AG09309 (cell line): ENCODE data around the gene FAM237B.
"Not testable (repeated sequence)": the region's sequence is repeated elsewhere in the genome, so short reads cannot be mapped to it uniquely, and the experiment has no call there.

Source experiments
- DNase-seq: peaks from one replicate; pipeline ENCODE4 v3.0.0-alpha.2; 2010; ENCODE audit warnings: low read depth
- H3K4me3 ChIP-seq: 2 replicates; pipeline ENCODE4 v1.5.1; 2011; ENCODE audit warnings: mild to moderate bottlenecking, low read depth, low read length, moderate library complexity; ENCODE audit not compliant: control insufficient read depth
- CTCF ChIP-seq: IDR thresholded peaks from 2 replicates; pipeline ENCODE4 v1.5.1; 2011; ENCODE audit warnings: mild to moderate bottlenecking, low read depth, low read length, inconsistent platforms; ENCODE audit not compliant: insufficient read depth, control insufficient read depth; ENCODE audit errors: missing control alignments

Gene FAM237B

GRCh38 chr7:90345595-90346335 lies 24.7 kb upstream of the FAM237B start:
- H3K4me3 ChIP-seq: peak overlapping the region; percentile 99
- DNase-seq: peak; percentile 7
- TF ChIP-seq CTCF: no peak

- no peak for DNase-seq
- TF ChIP-seq CTCF: no peak
- H3K4me3 ChIP-seq: no peak overlapping the region
Observed at GRCh38 chr7:90345016-90345415, 23.9 kb upstream of the FAM237B start.

GRCh38 chr7:90337106-90337505 lies 16.0 kb upstream of the FAM237B start:
- TF ChIP-seq CTCF: no peak
- H3K4me3 ChIP-seq: no peak overlapping the region
- DNase-seq: no peak

GRCh38 chr7:90334926-90335325 lies 13.8 kb upstream of the FAM237B start:
- H3K4me3 ChIP-seq, DNase-seq: not testable (repeated sequence)

GRCh38 chr7:90334193-90334843 lies 13.2 kb upstream of the FAM237B start:
- no peak overlapping the region for H3K4me3 ChIP-seq
- no peak for TF ChIP-seq CTCF

GRCh38 chr7:90326500-90326899 lies 5.4 kb upstream of the FAM237B start:
- no peak for DNase-seq
- no peak for TF ChIP-seq CTCF
- H3K4me3 ChIP-seq: no peak overlapping the region

More at GRCh38 chr7:90334193-90334843, 13.2 kb upstream of the FAM237B start:
- no peak for DNase-seq

GRCh38 chr7:90322837-90323236 lies 1.7 kb upstream of the FAM237B start:
- TF ChIP-seq CTCF: no peak
- no peak for DNase-seq
- no peak overlapping the region for H3K4me3 ChIP-seq
